Esophagus (tissue), 2 donors: ENCODE data around the gene TXNRD2. TPM values are rescaled to one million over a fixed set of nuclear protein-coding genes. Genes with fewer than 3 reads are reported as not detected.

Source experiments
- H3K27ac ChIP-seq, 2 donors: one replicate each; pipeline ENCODE4 v1.5.1; 2013; ENCODE audit warnings: low read depth in 2 of 2, mild to moderate bottlenecking in 2 of 2, inconsistent platforms in 1 of 2, low read length in 1 of 2, moderate library complexity in 1 of 2
- H3K27me3 ChIP-seq, 2 donors: one replicate each; pipeline ENCODE4 v1.6.1; 2013; ENCODE audit warnings: low read length in 2 of 2, control low read depth in 1 of 2, mild to moderate bottlenecking in 1 of 2; ENCODE audit not compliant: insufficient read depth in 2 of 2, control insufficient read depth in 1 of 2
- H3K36me3 ChIP-seq, 2 donors: one replicate each; pipeline ENCODE4 v1.6.1; 2013; ENCODE audit warnings: low read length in 1 of 2; ENCODE audit not compliant: control insufficient read depth in 2 of 2, insufficient read depth in 2 of 2
- H3K4me1 ChIP-seq, 2 donors: one replicate each; pipeline ENCODE4 v1.6.1; 2013; ENCODE audit warnings: low read length in 1 of 2; ENCODE audit not compliant: control insufficient read depth in 2 of 2, insufficient read depth in 2 of 2
- H3K4me3 ChIP-seq, 2 donors: one replicate each; pipeline ENCODE4 v1.5.1; 2013; ENCODE audit warnings: low read length in 2 of 2, mild to moderate bottlenecking in 2 of 2, low read depth in 1 of 2, moderate library complexity in 1 of 2
- H3K9me3 ChIP-seq, 2 donors: one replicate each; pipeline ENCODE4 v1.6.1; 2013; ENCODE audit warnings: mild to moderate bottlenecking in 2 of 2, low read depth in 1 of 2, low read length in 1 of 2, moderate library complexity in 1 of 2; ENCODE audit not compliant: control insufficient read depth in 2 of 2, insufficient read depth in 1 of 2
- WGBS, 2 donors: extraction: QIAGEN DNeasy Blood & Tissue Kit; methylation state at CpG; one replicate each; pipeline ENCODE4 v1.1.7; 2013; 5-methylcytosine and 5-hydroxymethylcytosine counted together
- polyA plus RNA-seq, 2 donors: library from polyadenylated mRNA; stranded (reverse); fragments of 200-250 nt; gene quantifications; one replicate each; pipeline ENCODE4 v1.2.3, GENCODE V29; 2013
- donor health status: healthy with polysubstance abuse.
- donor health status: Bipolar disorder and iron deficiency.

The TXNRD2 gene
- polyA plus RNA-seq, 2 donors = 9.6 to 20.6 TPM

- H3K4me1 ChIP-seq = peaks cover 15 to 30% of the 10 kb centered on the region in 2 donors
- H3K27me3 ChIP-seq = no peaks in the 10 kb centered on the region
- peaks cover 0 to 7% of the 10 kb centered on the region in 2 donors for H3K36me3 ChIP-seq
- no peak overlapping the region for H3K4me3 ChIP-seq
- H3K9me3 ChIP-seq = no peaks in the 10 kb centered on the region
- 80 to 87% methylated on average over 7 of the region's 7 CpGs for WGBS, 2 donors
- no peak overlapping the region for H3K27ac ChIP-seq
Measured at GRCh38 chr22:19980766-19981165, 39.1 kb upstream of the TXNRD2 start.

- Histone ChIP-seq H3K27ac (no peak overlapping the region), H3K4me1 (peaks cover 15 to 25% of the 10 kb centered on the region in 2 donors), H3K36me3 (peaks cover 0 to 7% of the 10 kb centered on the region in 2 donors), H3K4me3 (no peak overlapping the region), H3K27me3 (no peaks in the 10 kb centered on the region), H3K9me3 (no peaks in the 10 kb centered on the region)
- WGBS, 2 donors = 94 to 96% methylated on average over 46 to 52 of the region's 52 CpGs
Measured at GRCh38 chr22:19979712-19980493, 38.3 kb upstream of the TXNRD2 start.

DNA sequence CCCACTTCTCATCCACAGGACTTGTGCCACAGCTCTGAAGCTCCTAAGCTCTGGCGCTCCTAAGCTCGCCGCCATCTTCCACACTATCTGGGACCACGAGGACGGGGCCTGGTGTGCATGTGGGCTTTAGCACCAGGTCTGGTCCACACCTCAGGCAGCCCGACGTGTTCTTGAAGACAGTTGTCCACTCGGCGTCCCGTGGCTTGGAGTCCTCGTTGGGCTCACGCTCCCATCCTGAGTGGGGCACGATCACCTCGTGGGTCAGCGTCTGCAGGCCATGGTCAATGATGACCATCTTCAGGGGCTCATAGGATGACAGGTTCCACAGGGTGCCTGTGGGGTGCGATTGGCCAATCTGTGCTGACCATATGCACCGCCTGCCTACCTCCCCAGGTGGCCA, 37.1 kb upstream of the TXNRD2 start:
- WGBS, 2 donors = 91 to 95% methylated on average over 17 of the region's 17 CpGs
- Histone ChIP-seq H3K4me3 (no peak overlapping the region), H3K4me1 (peaks cover 15 to 17% of the 10 kb centered on the region in 2 donors), H3K27ac (no peak overlapping the region), H3K27me3 (no peaks in the 10 kb centered on the region), H3K36me3 (peaks cover 0 to 7% of the 10 kb centered on the region in 2 donors), H3K9me3 (no peaks in the 10 kb centered on the region)

DNA sequence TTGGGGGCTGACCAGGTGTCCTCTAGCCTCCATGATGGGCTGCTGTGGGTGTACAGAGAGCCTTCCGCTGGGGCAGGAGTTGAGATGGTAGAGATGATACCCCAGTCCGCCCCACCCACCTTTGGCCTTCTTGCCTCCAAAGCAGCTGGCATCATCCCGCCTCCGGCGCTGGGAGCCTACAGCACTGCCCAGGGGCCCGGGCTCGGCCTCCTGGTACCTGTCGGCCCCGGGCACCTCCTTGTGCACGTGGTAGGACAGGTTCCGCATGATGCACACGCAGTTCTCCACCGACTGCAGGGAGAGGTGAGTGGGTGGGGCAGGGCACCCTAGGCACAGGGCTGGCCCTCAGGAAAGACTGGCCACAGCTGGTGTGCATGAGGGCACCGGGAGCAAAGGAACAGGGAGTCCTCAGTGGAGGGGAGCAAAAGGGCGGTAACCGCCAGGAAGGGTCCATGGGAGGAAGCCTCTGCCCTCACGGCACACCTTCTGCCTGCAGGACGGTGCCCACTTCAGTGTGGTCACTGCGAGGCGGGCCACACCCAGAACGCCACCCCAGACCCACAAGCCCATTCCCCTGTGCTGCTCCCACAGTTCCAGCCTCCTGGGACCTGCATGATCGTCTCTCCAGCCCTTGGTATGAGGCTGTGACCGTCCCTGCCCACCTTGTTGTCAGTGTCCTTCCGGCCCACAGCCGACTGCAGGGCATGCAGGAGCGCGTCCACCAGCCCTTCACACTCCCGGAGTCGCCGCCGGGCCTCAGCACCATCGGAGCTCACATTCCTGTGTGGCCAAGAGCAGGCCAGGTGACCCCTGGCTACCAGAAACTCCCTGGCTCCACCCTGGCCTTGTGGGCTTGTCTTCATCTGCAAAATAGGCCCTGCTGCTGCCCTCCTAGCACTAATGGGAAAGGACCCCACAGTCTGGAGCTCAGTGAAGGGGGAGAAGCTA, 36.0 kb upstream of the TXNRD2 start:
- H3K36me3 ChIP-seq = peaks cover 0 to 7% of the 10 kb centered on the region in 2 donors
- H3K9me3 ChIP-seq = no peaks in the 10 kb centered on the region
- H3K27ac ChIP-seq = no peak overlapping the region
- WGBS, 2 donors = 74 to 84% methylated on average over 32 of the region's 32 CpGs
- no peaks in the 10 kb centered on the region for H3K27me3 ChIP-seq
- peaks cover 6 to 8% of the 10 kb centered on the region in 2 donors for H3K4me1 ChIP-seq
- H3K4me3 ChIP-seq = no peak overlapping the region

- Histone ChIP-seq H3K27me3 (no peaks in the 10 kb centered on the region), H3K27ac (no peak overlapping the region), H3K4me1 (peaks cover 6 to 8% of the 10 kb centered on the region in 2 donors), H3K36me3 (peaks cover 0 to 7% of the 10 kb centered on the region in 2 donors), H3K4me3 (no peak overlapping the region), H3K9me3 (no peaks in the 10 kb centered on the region)
- WGBS, 2 donors = 85 to 91% methylated on average over 2 to 3 of the region's 3 CpGs
Measured at GRCh38 chr22:19976671-19977070, 35.1 kb upstream of the TXNRD2 start.

GRCh38 chr22:19975707-19976035, 34.1 kb upstream of the TXNRD2 start:
- Histone ChIP-seq H3K4me1 (peaks cover 6 to 8% of the 10 kb centered on the region in 2 donors), H3K27ac (no peak overlapping the region), H3K36me3 (peaks cover 0 to 7% of the 10 kb centered on the region in 2 donors), H3K4me3 (no peak overlapping the region), H3K9me3 (no peaks in the 10 kb centered on the region), H3K27me3 (no peaks in the 10 kb centered on the region)
- 74 to 82% methylated on average over 4 of the region's 4 CpGs for WGBS, 2 donors

DNA sequence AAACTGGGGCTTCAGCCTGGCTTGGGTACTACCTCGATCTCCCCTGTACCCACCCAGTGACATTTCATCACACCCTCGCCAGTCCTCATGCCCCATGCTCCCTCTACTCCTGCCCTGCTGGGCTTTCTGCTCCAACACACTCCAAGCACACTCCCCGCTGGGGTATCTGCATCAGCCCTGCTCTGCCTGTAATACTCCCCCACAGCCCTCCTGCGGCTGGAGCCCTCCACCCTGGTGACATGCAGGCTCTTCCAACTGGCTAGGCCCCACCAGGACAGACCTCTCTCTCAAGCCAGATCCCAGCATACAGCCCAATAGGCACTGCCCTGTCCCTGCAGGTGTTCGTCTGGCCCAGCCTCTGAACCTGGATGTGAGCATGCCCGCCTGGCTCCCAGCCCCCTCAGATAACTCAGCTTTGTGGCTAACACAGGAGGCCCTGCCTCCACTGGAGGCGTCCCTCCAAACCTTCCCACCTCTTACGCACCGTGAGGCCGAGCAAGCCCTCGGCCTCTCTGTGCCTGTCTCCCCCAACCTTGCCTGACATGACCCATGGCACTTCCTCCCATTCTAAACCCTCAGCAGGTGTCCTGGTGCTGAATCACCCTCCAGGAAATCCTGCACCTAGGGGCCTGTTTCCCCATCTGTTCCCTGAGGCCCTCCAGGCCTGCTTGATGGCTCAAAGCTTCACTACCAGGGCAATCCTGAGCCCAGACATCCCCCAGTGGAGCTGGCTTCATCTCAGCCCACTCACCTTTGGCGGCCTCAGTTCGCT, 33.5 kb upstream of the TXNRD2 start:
- peaks cover 6 to 8% of the 10 kb centered on the region in 2 donors for H3K4me1 ChIP-seq
- H3K36me3 ChIP-seq = peaks cover 0 to 7% of the 10 kb centered on the region in 2 donors
- no peak overlapping the region for H3K27ac ChIP-seq
- H3K4me3 ChIP-seq = no peak overlapping the region
- no peaks in the 10 kb centered on the region for H3K9me3 ChIP-seq
- H3K27me3 ChIP-seq = no peaks in the 10 kb centered on the region
- WGBS, 2 donors = 63 to 73% methylated on average over 13 of the region's 13 CpGs

GRCh38 chr22:19974268-19974861, 32.7 kb upstream of the TXNRD2 start:
- H3K9me3 ChIP-seq = no peaks in the 10 kb centered on the region
- WGBS, 2 donors = 46 to 49% methylated on average over 11 of the region's 11 CpGs
- H3K4me3 ChIP-seq = no peak overlapping the region
- H3K27ac ChIP-seq = no peak overlapping the region
- peaks cover 0 to 5% of the 10 kb centered on the region in 2 donors for H3K36me3 ChIP-seq
- H3K4me1 ChIP-seq = peaks cover 6 to 8% of the 10 kb centered on the region in 2 donors
- H3K27me3 ChIP-seq = no peaks in the 10 kb centered on the region
